HCT116 (cell line): Measurements from ENCODE around the gene PRKCH. TPM values are rescaled to one million over a fixed set of nuclear protein-coding genes. Genes with fewer than 3 reads are reported as not detected.

Source experiments
- ATAC-seq: fragments of 200-7000 bp; cut with Tn5 transposase; 2 replicates; pipeline ENCODE4 v1.9.1; 2020; ENCODE audit warnings: mild to moderate bottlenecking, moderate library complexity
- BruUV-seq: library from RNA; stranded (reverse); fragments of 400-500 nt; replicated peaks from 2 replicates; lab custom pipeline; 2021; lab: Mats Ljungman, UMichigan
- CTCF ChIA-PET: fragments of 300-600 bp; sonication (Branson Sonifier 250); formaldehyde crosslinking; loops from one replicate; lab custom pipeline; 2021; ENCODE audit warnings: antibody characterized with exemption; lab: Charles Lee
- POLR2A ChIA-PET: fragments of 300-600, 350-600 bp; sonication (Branson Sonifier 250); formaldehyde crosslinking; loops from one replicate; lab custom pipeline; 2021; ENCODE audit warnings: antibody characterized with exemption; lab: Charles Lee
- RAD21 ChIA-PET, 2 experiments: fragments of 300-600 bp; sonication (Branson Sonifier 250); formaldehyde crosslinking; loops; one replicate each; lab custom pipeline; 2023; ENCODE audit warnings: low total read pairs in 2 of 2; ENCODE audit not compliant: uncharacterized antibody in 2 of 2, unreplicated experiment in 2 of 2, low non-redundant PET in 1 of 2; lab: Charles Lee
- DNase-seq: peaks from one replicate; pipeline ENCODE4 v3.0.0-alpha.2; 2010; ENCODE audit warnings: low read depth, low spot score
- H2AFZ ChIP-seq: fragments of 200-600 bp; shearing (Covaris generic), sonication (generic); 2 replicates; pipeline ENCODE4 v1.6.1; 2017; ENCODE audit warnings: low read depth, mixed run types, mixed read lengths, antibody characterized with exemption, low read length; ENCODE audit not compliant: poor library complexity, severe bottlenecking
- H3K27ac ChIP-seq: 2 replicates; pipeline ENCODE4 v1.5.1; 2012; ENCODE audit warnings: low read depth, low read length
- H3K27me3 ChIP-seq: fragments of 200-600 bp; sonication (generic); 2 replicates; pipeline ENCODE4 v1.6.1; 2016; ENCODE audit warnings: mixed run types, low read length, mixed read lengths; ENCODE audit not compliant: insufficient read depth
- H3K36me3 ChIP-seq, 2 experiments: fragments of 200-500 bp in 1 of 2; fragments of 200-600 bp in 1 of 2; sonication (Bioruptor generic) in 1 of 2; sonication (generic) in 1 of 2; 2 replicates each; pipeline versions ENCODE4 v1.5.1 to v1.6.1; 2014 to 2016; ENCODE audit warnings: low read length in 2 of 2, inconsistent platforms in 1 of 2, mixed read lengths in 1 of 2, mixed run types in 1 of 2; ENCODE audit not compliant: insufficient read depth in 2 of 2, control insufficient read depth in 1 of 2
- H3K4me1 ChIP-seq, 2 experiments: fragments of 200-600 bp in 1 of 2; sonication (generic) in 1 of 2; 2 replicates each; pipeline versions ENCODE4 v1.5.1 to v1.6.1; 2012 to 2017; ENCODE audit warnings: low read length in 2 of 2, inconsistent platforms in 1 of 2, mild to moderate bottlenecking in 1 of 2, mixed read lengths in 1 of 2, mixed run types in 1 of 2, moderate library complexity in 1 of 2; ENCODE audit not compliant: insufficient read depth in 2 of 2, control insufficient read depth in 1 of 2
- H3K4me2 ChIP-seq: fragments of 200-600 bp; sonication (generic); 2 replicates; pipeline ENCODE4 v1.6.1; 2017; ENCODE audit warnings: mixed run types, low read length, mixed read lengths
- H3K4me3 ChIP-seq, 2 experiments: fragments of 200-600 bp in 1 of 2; sonication (generic) in 1 of 2; replicated peaks in 1 of 2; 2 replicates each; pipeline ENCODE4 v1.5.1; 2011 to 2016; ENCODE audit warnings: low read length in 2 of 2, control low read depth in 1 of 2, low read depth in 1 of 2, mild to moderate bottlenecking in 1 of 2, mixed read lengths in 1 of 2, mixed run types in 1 of 2
- H3K79me2 ChIP-seq: fragments of 200-600 bp; sonication (generic); 2 replicates; pipeline ENCODE4 v1.6.1; 2017; ENCODE audit warnings: mild to moderate bottlenecking, mixed run types, low read length, moderate library complexity, mixed read lengths; ENCODE audit not compliant: insufficient read depth
- H3K9ac ChIP-seq: fragments of 200-600 bp; sonication (generic); 2 replicates; pipeline ENCODE4 v1.6.1; 2016; ENCODE audit warnings: low read length, mixed read lengths
- H3K9me2 ChIP-seq: fragments of 200-600 bp; sonication (generic), shearing (Covaris generic); 2 replicates; pipeline ENCODE4 v1.6.1; 2017; ENCODE audit warnings: mixed run types, mild to moderate bottlenecking, moderate library complexity; ENCODE audit not compliant: insufficient read depth
- H3K9me3 ChIP-seq, 2 experiments: fragments of 200-500 bp in 1 of 2; fragments of 200-600 bp in 1 of 2; sonication (Bioruptor generic) in 1 of 2; sonication (generic) in 1 of 2; 2 replicates each; pipeline ENCODE4 v1.6.1; 2014 to 2017; ENCODE audit warnings: low read length in 2 of 2, mixed read lengths in 2 of 2, inconsistent platforms in 1 of 2, low read depth in 1 of 2, mild to moderate bottlenecking in 1 of 2, mixed run types in 1 of 2, moderate library complexity in 1 of 2; ENCODE audit not compliant: control insufficient read depth in 1 of 2, insufficient read depth in 1 of 2
- H4K20me1 ChIP-seq: fragments of 200-600 bp; sonication (generic), shearing (Covaris generic); 2 replicates; pipeline ENCODE4 v1.6.1; 2017; ENCODE audit warnings: mixed run types, mild to moderate bottlenecking, moderate library complexity; ENCODE audit not compliant: insufficient read depth
- CBX3 ChIP-seq: IDR thresholded peaks from 2 replicates; pipeline ENCODE4 v1.6.1; 2012; ENCODE audit warnings: low read depth
- ELF1 ChIP-seq: IDR thresholded peaks from 2 replicates; pipeline ENCODE4 v1.6.1; 2012; ENCODE audit warnings: low read depth, borderline replicate concordance
- EZH2phosphoT487 ChIP-seq: fragments of 200-600 bp; IDR thresholded peaks from 2 replicates; pipeline ENCODE4 v1.6.1; 2018; ENCODE audit warnings: antibody characterized with exemption, borderline replicate concordance
- FOSL1 ChIP-seq: IDR thresholded peaks from 2 replicates; pipeline ENCODE4 v1.6.1; 2012; ENCODE audit warnings: low read depth
- RAD21 ChIP-seq: IDR thresholded peaks from 2 replicates; pipeline ENCODE4 v1.6.1; 2012; ENCODE audit warnings: low read depth, mild to moderate bottlenecking
- SIN3A ChIP-seq: IDR thresholded peaks from 2 replicates; pipeline ENCODE4 v1.6.1; 2012; ENCODE audit warnings: low read depth
- SP1 ChIP-seq: IDR thresholded peaks from 2 replicates; pipeline ENCODE4 v1.6.1; 2012; ENCODE audit warnings: low read depth
- TCF7L2 ChIP-seq: IDR thresholded peaks from 2 replicates; pipeline ENCODE4 v1.7.0; 2011; ENCODE audit warnings: borderline replicate concordance, inconsistent platforms; ENCODE audit not compliant: insufficient read depth, insufficient read length; ENCODE audit errors: extremely low read depth
- YY1 ChIP-seq: IDR thresholded peaks from 2 replicates; pipeline ENCODE4 v1.6.1; 2011; ENCODE audit warnings: low read length, low read depth, moderate library complexity, mild to moderate bottlenecking; ENCODE audit not compliant: insufficient replicate concordance; ENCODE audit errors: extremely low read depth
- ZFX ChIP-seq: fragments of 450-650 bp; IDR thresholded peaks from 2 replicates; pipeline ENCODE4 v1.6.1; 2017
- intact Hi-C: fragments of 100-400 bp; cut with micrococcal nuclease; formaldehyde crosslinking; loops from 2 replicates; pipeline ENCODE4 v1.10.0; 2022
- total RNA-seq: library from RNA; stranded (reverse); gene quantifications from one replicate; pipeline ENCODE4 v1.2.1, GENCODE V29; 2021; ENCODE audit not compliant: unreplicated experiment
- TF ChIP-seq, protein P1 (sequence below): IDR thresholded peaks from 2 replicates; pipeline ENCODE4 v1.6.1; 2012
- TF ChIP-seq, protein P2 (sequence below): IDR thresholded peaks from 2 replicates; pipeline ENCODE4 v1.6.1; 2011; ENCODE audit warnings: mild to moderate bottlenecking, low read length, moderate library complexity; ENCODE audit not compliant: insufficient replicate concordance; ENCODE audit errors: extremely low read depth
- TF ChIP-seq, protein P3 (sequence below), 3 experiments: fragments of 200-600 bp in 1 of 3; sonication (generic) in 1 of 3; IDR thresholded peaks in 2 of 3; conservative IDR thresholded peaks in 1 of 3; 2 replicates each; pipeline ENCODE4 v1.5.1; 2012 to 2017; ENCODE audit warnings: low read depth in 2 of 3, low read length in 2 of 3, antibody characterized with exemption in 1 of 3, borderline replicate concordance in 1 of 3, control low read depth in 1 of 3, mild to moderate bottlenecking in 1 of 3, mixed read lengths in 1 of 3, mixed run types in 1 of 3, moderate library complexity in 1 of 3; ENCODE audit not compliant: insufficient read depth in 1 of 3

Gene PRKCH
- total RNA-seq, 1 experiment from 2014 or later: 16.6 TPM

DNA sequence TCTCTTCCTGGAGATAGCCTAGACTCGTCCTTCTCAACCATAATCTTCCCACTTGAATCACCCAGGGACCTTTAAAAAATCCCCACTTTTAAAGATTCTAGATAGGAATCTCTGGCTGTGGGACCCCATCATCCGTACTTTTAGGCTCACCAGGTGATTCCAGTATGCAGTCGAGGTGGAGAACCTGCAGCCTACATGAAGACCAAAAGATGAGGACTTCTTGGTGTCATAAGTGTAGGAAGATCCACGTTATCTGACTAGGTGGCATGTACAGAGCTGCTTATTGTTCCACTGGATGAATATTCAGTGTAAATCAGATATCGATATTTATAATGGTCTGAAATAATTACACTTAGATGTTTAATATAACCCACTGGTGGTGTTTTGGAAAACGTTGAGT, 2.6 kb downstream of the PRKCH start:
- Histone ChIP-seq H3K27me3 (no peaks in the 10 kb centered on the region), H3K4me3 (no peak overlapping the region), H3K27ac (no peak overlapping the region), H3K4me1 (peaks cover 10 to 34% of the 10 kb centered on the region in 2 experiments; a peak in 3 of 4 replicates), H2AFZ (no peak overlapping the region), H3K9me3 (no peaks in the 10 kb centered on the region; a peak in 1 of 4 replicates), H3K79me2 (peaks cover 9% of the 10 kb centered on the region), H3K9ac (no peak overlapping the region), H3K36me3 (no peaks in the 10 kb centered on the region), H4K20me1 (no peaks in the 10 kb centered on the region), H3K9me2 (no peaks in the 10 kb centered on the region), H3K4me2 (no peak overlapping the region)
- RAD21 ChIA-PET: no interaction called here
- intact Hi-C loops: no loop called here
- no peak for ATAC-seq
- CTCF ChIA-PET: no interaction called here
- no peak for DNase-seq
- no TSS peak for BruUV-seq
- TF ChIP-seq YY1 (no peak), FOSL1 (no peak), SP1 (no peak), TCF7L2 (no peak), ZFX (no peak), EZH2phosphoT487 (no peak), RAD21 (no peak), ELF1 (no peak), CBX3 (no peak), SIN3A (no peak)
- TF ChIP-seq, protein P1, sequence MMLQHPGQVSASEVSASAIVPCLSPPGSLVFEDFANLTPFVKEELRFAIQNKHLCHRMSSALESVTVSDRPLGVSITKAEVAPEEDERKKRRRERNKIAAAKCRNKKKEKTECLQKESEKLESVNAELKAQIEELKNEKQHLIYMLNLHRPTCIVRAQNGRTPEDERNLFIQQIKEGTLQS: no peak
- TF ChIP-seq, protein P2, sequence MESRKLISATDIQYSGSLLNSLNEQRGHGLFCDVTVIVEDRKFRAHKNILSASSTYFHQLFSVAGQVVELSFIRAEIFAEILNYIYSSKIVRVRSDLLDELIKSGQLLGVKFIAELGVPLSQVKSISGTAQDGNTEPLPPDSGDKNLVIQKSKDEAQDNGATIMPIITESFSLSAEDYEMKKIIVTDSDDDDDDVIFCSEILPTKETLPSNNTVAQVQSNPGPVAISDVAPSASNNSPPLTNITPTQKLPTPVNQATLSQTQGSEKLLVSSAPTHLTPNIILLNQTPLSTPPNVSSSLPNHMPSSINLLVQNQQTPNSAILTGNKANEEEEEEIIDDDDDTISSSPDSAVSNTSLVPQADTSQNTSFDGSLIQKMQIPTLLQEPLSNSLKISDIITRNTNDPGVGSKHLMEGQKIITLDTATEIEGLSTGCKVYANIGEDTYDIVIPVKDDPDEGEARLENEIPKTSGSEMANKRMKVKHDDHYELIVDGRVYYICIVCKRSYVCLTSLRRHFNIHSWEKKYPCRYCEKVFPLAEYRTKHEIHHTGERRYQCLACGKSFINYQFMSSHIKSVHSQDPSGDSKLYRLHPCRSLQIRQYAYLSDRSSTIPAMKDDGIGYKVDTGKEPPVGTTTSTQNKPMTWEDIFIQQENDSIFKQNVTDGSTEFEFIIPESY: no peak
- TF ChIP-seq, protein P3, sequence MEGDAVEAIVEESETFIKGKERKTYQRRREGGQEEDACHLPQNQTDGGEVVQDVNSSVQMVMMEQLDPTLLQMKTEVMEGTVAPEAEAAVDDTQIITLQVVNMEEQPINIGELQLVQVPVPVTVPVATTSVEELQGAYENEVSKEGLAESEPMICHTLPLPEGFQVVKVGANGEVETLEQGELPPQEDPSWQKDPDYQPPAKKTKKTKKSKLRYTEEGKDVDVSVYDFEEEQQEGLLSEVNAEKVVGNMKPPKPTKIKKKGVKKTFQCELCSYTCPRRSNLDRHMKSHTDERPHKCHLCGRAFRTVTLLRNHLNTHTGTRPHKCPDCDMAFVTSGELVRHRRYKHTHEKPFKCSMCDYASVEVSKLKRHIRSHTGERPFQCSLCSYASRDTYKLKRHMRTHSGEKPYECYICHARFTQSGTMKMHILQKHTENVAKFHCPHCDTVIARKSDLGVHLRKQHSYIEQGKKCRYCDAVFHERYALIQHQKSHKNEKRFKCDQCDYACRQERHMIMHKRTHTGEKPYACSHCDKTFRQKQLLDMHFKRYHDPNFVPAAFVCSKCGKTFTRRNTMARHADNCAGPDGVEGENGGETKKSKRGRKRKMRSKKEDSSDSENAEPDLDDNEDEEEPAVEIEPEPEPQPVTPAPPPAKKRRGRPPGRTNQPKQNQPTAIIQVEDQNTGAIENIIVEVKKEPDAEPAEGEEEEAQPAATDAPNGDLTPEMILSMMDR (IDR thresholded peaks at IDR 0.05 in 2 of 3, conservative IDR thresholded peaks at IDR 0.05 in 1 of 3; ENCODE audit: borderline replicate concordance in 1 of 3, insufficient read depth in 1 of 3, low read depth in 2 of 3, low read length in 2 of 3): no peak
- POLR2A ChIA-PET: interaction anchor here (1.2 kb wide), 1 partner anchor 33 kb away, joined by 3 read pairs; no protein-coding TSS in a partner anchor
